ENCODE measurements around the gene SAMD4B. TPM values are rescaled to one million over a fixed set of nuclear protein-coding genes. Genes with fewer than 3 reads are reported as not detected.
"Not testable (repeated sequence)": the region's sequence is repeated elsewhere in the genome, so short reads cannot be mapped to it uniquely, and the experiment has no call there.

Gene SAMD4B
- polyA plus RNA-seq, 3 donors, result 34.3 to 79.0 (median 77.6) TPM

DNA sequence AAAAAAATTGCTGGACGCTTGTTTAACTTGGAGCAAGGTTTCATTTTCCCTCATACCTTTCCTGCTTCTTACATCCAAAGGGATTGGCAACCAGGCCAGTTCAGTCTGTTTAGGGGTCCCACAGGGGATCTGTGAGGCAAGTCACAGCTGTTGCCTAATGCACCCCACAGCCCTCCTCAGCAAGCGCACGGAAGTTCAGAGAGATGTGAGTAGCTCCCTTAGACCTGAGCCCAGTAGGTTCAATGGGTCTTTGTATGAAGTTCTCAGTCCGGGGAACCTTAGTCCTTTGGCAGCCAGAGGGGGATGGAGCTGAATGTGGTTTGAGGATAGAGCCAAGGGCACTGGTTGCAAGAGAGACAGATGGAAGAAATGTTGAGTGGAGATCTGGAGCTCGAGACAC, 13.0 kb downstream of the SAMD4B start:
- no peak overlapping the region for H3K27ac ChIP-seq (ENCODE audit: low read depth, low read length)
- WGBS, 3 donors, result 87 to 92% (median 92%) methylated on average over 5 of the region's 5 CpGs

DNA sequence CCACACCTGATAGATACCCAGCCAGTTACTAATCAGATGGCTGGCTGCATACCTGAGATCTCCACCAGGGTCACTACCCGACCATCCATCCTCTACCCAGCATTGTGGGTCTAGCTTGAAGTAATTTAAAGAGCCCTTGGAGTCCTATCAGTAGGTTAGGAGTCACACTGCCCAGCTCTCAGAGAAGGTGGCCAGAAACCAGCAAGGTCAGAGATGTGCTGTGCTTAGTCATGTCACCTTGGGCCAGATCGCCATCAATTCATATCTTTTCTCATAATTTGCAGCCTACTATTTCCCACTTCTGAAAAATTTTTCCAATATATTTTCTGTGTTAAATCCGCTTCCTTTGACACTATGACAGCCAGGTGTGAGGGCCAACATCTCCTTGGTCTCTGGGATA, 13.9 kb downstream of the SAMD4B start:
- H3K27ac ChIP-seq (ENCODE audit: low read depth, low read length), result no peak overlapping the region
- 83 to 99% (median 92%) methylated on average over 3 of the region's 3 CpGs for WGBS, 3 donors

DNA sequence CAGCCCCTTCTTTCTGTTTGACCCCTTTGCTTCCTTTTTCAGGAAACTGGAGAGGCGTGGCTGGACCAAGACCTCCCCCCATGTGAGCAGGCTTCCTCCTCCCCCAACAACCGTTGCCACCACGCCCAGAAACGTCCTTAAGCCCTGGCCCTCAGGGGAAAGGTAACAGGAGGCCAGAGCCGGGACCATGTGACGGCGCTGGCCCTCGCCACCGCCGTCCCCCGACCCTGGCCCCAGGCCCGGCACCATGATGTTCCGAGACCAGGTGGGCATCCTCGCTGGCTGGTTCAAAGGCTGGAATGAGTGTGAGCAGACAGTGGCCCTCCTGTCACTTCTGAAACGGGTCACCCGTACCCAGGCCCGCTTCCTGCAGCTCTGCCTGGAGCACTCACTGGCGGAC, 14.4 kb downstream of the SAMD4B start:
- no peak overlapping the region for H3K27ac ChIP-seq (ENCODE audit: low read depth, low read length)
- 84 to 90% (median 85%) methylated on average over 18 of the region's 18 CpGs for WGBS, 3 donors

DNA sequence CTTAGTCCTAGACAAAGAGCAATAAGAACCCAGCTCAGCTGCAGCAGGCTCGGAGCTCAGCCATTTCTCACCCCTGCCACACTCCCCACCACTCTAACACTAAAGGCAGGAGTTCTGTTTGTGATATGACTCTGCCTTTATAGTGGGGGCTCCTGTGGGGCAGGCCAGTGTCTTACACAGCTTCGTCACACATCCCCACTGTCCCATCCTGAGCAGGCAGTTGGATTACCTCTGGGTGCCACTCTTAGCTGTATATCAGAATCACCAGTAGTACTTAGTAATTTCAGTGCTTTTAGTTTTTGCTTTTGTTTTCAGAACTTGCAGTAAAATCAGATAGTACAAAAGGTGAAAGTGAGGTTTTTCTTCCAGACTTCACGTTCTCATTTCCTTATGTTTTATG, 16.8 kb downstream of the SAMD4B start:
- WGBS, 3 donors, result 89 to 94% (median 93%) methylated on average over 3 of the region's 3 CpGs
- H3K27ac ChIP-seq (ENCODE audit: low read depth, low read length), result no peak overlapping the region

DNA sequence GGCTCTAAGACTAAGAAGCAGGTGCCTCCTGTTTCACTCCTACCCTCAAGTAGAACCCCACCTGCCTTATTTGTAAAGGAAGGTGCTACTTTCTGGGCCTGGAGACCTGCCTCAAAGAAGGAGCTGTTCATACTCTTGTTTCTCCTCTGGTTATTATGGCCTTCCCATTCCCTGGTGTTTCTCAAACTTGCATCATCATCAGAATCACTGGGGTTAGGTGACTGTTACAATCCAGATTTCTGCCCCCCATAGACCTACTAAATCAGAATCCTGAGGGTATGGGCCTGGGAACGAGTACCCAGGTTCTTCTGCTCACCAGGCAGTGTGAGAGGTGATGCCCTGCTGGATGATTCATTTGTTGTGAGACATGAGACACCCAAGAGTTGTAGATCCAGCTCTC, 18.4 kb downstream of the SAMD4B start:
- 95 to 96% (median 95%) methylated on average over 1 of the region's 1 CpG for WGBS, 3 donors
- no peak overlapping the region for H3K27ac ChIP-seq (ENCODE audit: low read depth, low read length)

DNA sequence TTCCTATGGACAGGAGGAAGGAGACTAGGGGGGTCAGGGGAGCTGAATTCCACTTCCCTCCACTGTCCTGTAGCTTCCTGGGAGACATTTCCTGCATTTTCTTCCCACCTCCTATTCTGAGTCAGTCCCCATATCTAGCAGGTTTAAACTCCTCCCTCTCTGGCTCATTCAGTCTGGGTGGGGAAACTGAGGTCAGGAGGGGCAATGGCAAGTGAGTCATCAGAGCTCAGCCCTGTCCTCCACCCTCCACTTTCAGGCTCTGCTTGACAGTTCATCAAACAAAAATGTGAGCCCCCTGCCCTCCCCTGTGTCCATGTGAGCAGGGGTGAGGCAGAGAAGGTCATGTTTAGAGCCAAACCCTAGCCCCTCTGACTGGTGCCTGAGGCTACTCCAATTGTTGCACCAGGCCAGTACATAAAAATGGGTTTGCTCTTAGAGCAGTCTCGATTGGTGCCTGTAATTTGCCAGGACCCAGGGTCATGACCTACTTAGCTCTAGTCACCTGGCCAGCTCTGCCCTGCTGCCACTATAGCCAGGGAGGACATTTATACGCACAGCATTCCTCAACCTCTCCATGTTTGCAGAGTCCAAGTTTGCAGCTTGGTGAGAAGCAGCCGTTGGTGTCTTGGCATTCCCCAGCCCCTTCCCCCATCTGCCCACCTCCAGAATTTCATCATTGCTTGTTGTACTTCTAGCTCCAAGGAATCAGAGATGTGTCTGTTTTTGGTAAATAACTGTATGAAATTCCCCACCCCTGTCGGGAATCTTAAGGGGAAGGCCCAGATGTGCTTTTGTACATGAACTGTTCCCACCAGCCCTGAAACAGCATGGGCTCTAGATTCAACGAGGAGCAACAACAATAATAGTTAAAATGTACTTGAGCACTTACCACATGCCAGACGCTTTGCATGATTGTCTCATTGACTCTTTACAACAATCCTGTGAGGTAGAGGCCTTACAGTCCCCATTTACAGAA, 20.7 kb downstream of the SAMD4B start:
- H3K27ac ChIP-seq (ENCODE audit: low read depth, low read length), result no peak overlapping the region
- 57 to 66% (median 64%) methylated on average over 6 of the region's 6 CpGs for WGBS, 3 donors

DNA sequence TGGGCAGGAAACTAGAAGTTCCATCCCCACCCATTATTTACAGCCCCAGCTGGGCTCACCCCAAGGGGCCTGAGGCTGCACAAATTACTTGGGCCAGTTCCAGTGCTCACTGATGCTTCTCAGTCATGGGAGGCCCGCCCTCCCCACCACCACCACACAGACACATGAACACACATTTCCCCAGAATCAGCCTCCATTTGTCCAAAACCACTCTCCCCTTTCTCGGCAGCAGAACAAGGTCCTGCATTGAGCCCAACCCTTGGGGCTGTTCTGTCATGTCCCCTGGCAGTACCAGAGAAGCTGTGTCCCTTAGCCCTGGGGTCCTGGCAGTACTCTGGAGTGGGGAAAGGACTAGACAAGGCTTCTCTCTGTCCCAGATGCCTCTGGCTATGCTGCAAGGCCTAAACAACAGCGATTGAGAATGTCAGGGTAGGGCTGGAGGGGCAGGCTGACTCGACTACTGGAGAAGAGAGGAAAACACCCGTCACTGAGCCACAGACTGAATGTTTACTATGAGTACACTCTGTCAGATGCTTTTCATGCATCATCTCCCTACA, 21.8 kb downstream of the SAMD4B start:
- WGBS, 3 donors, result 69 to 81% (median 75%) methylated on average over 5 of the region's 5 CpGs

DNA sequence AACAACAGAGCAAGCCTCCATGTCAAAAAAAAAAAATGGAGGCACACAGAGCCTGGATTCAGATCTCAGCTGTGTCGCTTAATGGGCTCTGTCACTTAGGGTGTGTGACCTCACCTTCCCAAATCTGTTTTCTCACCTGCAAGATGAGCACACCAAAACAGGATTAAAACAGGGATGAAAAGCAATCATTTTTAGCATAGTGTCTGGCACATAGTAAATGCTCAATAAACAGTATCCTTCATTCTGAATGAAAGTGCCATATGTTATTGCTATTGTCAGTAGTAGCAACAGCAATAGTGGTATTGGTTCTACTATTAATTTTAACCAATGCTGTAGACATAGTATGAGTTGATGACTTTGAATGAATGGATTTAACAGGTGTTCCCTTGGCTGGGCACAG, 23.3 kb downstream of the SAMD4B start:
- H3K27ac ChIP-seq (ENCODE audit: low read depth, low read length), result no peak overlapping the region
- WGBS, 3 donors, result 97 to 100% (median 97%) methylated on average over 1 of the region's 1 CpG

More for the DNA sequence above, 21.8 kb downstream of the SAMD4B start:
- no peak overlapping the region for H3K27ac ChIP-seq (ENCODE audit: low read depth, low read length)

DNA sequence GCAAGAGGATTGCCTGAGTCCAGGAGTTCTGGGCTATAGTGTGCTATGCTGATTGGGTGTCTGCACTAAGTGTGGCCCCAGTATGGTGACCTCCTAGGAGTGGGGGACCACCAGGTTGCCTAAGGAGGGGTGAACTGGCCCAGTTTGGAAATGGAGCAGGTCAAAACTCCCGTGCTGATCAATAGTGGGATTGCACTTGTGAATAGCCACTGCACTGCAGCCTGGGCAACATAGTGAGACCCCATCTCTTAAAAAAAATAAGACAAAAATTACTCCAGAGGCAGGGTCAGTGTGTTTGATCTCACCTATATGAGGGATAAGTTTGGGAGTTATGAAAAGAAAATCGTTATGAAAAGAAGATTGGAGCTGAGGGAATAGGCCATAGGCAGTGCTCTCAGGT, 27.0 kb downstream of the SAMD4B start:
- WGBS, 3 donors, result 71 to 92% (median 82%) methylated on average over 2 of the region's 2 CpGs
- no peak overlapping the region for H3K27ac ChIP-seq (ENCODE audit: low read depth, low read length)

DNA sequence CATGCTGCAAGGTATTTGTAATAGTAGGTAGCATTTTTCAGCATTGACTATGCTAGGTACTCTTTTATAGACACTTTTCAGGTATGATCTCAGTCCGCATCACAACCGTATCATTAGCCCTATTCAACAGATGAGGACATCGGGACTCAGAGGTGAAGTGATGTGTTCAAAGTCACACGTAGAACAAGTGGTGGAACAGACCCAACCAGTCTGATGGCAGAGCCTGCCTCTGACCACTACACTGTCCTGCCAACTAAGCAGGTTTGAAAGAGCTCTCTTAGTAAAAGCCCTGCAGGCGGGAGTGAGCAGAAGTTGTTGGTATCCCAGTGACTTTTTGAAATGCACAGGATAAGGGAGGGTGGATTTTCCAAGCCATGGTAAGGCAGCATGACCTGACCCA, 28.5 kb downstream of the SAMD4B start:
- WGBS, 3 donors, result 85 to 94% (median 93%) methylated on average over 5 of the region's 5 CpGs
- H3K27ac ChIP-seq (ENCODE audit: low read depth, low read length), result no peak overlapping the region

DNA sequence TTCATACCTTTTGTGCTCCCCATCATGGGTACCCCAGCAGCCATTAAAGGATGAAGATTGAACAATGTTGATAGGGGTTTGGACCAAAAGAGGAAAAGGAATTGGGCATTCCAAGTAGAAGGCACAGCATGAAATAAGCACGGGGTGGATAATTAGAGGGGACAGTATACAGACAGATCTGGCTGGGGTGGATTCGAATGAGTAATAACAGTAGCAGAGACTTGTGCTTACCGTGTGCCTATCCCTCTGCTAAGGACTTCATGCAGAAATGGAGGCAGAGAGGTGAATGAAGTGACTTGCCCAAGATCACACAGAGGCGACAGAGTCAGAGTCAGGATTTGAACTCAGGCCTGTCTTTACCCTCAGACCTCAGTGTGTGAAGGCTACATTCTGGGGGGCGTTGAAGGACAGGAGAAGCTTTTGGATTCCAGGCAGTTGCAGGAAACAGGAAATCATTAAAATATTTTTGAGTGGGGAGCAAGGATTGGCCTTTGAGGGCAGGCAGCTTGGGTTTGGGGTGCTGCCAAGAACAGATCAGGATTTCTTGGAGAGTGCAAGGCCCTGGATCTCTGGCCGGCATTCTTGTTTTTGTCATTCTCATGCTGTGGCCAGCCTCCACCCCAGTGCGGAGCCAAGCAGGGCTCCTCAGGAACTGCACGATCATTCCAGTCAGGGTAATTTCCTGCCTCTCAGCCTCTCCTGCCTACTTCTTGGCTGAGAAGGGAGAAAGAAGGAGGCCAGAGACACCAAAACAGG, 30.0 kb downstream of the SAMD4B start:
- H3K27ac ChIP-seq (ENCODE audit: low read depth, low read length), result peak overlapping the region; percentile 86
- 41 to 55% (median 43%) methylated on average over 8 of the region's 8 CpGs for WGBS, 3 donors

DNA sequence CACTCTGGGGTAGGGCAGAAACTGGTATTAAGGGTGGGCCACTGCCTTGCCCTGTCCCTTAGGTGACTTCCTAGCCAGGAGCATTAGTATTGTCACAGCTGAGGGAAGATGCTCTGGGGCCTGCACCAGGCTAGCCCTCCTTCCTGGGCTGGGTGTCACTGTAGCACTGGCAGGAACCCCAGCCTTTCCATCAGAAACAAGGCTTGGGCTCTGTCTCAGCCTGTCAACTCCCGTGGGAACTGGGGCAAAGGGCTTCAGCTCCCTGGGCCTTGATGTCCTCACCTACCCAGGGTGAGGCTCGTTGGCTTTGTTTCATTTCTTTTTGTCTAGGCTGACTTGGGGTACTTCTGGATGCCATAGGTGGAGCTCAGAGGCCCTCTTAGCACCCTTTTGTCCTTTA, 30.7 kb downstream of the SAMD4B start:
- peak overlapping the region; percentile 86 for H3K27ac ChIP-seq (ENCODE audit: low read depth, low read length)
- 41 to 62% (median 60%) methylated on average over 2 of the region's 2 CpGs for WGBS, 3 donors

DNA sequence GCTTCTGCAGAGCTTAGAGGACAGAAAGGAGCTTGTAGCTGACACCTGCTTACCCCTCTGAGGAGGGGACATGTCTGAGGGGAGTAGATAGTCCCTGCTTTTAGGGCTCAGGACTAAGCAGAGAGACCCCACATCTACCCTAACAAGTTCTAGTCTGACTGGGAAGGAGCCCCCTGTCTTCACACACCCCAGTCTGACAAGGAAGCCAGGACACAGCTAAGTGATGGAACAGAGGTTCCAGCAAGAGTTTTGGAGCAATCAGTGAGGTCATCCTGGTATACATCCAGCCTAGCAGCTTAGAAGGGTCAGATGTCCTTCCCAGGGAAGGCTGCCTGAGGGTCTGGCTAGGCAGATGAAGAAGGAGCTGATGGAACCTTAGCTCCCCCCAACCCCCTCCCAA, 33.7 kb downstream of the SAMD4B start:
- H3K27ac ChIP-seq (ENCODE audit: low read depth, low read length), result no peak overlapping the region

DNA sequence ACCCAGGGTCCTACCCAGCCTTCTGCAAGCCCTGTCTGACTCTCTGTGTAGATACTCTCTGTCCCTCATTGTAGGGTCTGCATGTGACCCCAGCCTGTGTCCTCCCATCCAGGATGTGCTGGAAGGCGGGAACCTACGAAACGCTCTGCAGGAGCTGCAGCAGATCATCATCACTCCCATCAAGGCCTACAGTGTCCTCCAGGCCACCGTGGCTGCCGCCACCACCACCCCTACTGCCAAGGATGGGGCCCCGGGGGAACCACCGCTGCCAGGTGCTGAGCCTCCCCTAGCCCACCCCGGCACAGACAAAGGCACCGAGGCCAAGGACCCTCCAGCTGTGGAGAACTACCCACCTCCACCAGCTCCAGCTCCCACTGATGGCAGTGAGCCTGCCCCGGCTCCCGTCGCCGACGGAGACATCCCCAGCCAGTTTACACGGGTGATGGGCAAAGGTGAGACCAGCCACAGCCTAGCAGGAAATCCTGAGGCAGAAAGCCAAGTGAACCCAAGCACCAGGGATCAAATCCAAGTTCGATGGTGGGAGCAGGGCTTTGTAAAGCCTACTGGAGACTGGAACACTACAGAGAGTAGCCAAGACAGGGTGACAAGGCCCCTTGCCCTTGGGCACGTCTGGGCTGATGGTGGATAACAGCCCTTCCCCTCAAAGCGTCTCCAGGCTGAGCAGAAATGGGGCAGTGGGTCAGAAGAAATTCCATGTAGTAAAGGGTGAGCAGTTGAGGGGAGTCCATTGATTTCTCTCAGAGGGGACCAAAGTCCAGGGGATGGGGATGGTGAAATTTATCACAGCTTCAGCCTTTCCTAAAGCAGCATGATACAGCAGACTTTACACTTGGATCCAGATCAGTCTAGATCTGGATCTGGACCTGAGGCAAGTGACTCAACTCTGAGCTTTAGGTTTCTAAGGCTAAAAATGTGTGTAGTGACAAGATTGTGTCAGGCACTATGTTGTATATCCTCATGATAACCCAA, 35.4 kb downstream of the SAMD4B start:
- 72 to 93% (median 78%) methylated on average over 18 of the region's 18 CpGs for WGBS, 3 donors
- H3K27ac ChIP-seq (ENCODE audit: low read depth, low read length), result no peak overlapping the region

DNA sequence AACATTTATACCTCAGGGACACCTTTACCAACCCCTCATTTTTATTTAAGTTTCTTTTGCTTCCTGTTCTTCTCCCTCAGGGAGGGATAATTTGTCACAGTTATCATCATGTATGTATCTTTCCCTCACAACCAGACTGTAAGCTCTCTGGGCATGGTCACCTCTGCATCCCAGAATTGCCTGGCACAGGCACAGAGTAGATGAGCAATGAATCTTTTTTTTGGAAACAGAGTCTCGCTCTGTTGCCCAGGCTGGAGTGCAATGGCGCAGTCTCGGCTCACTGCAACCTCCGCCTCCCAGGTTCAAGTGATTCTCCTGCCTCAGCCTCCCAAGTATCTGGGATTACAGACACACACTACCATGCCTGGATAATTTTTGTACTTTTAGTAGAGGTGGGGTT, 37.1 kb downstream of the SAMD4B start:
- H3K27ac ChIP-seq (ENCODE audit: low read depth, low read length), result not testable (repeated sequence)
- 95 to 100% (median 97%) methylated on average over 4 of the region's 4 CpGs for WGBS, 3 donors

DNA sequence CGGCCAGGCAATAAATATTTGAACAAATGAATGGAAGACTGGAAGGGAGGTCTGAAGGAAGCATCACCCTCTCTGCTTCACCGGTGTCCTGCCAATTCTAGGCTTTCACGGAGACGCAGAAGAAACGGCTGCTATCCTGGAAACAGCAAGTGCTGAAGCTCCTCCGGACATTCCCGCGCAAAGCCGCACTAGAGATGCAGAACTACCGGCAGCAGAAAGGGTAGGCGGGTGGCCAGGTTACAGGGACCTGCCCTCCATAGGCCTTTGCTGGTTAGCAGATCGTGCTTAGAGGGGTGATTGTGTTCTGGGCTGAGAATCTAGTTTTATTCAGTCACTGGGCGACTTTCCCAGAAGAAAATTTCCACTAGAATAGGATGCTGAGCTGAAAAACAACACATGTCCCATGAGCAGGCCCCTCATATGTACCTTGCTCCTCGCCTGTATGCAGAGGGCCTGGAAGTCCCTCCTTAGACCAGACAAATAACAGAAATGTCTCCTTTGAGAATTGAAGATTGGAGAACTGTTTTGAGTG, 37.7 kb downstream of the SAMD4B start:
- H3K27ac ChIP-seq (ENCODE audit: low read depth, low read length), result no peak overlapping the region
- 82 to 93% (median 85%) methylated on average over 14 of the region's 14 CpGs for WGBS, 3 donors

DNA sequence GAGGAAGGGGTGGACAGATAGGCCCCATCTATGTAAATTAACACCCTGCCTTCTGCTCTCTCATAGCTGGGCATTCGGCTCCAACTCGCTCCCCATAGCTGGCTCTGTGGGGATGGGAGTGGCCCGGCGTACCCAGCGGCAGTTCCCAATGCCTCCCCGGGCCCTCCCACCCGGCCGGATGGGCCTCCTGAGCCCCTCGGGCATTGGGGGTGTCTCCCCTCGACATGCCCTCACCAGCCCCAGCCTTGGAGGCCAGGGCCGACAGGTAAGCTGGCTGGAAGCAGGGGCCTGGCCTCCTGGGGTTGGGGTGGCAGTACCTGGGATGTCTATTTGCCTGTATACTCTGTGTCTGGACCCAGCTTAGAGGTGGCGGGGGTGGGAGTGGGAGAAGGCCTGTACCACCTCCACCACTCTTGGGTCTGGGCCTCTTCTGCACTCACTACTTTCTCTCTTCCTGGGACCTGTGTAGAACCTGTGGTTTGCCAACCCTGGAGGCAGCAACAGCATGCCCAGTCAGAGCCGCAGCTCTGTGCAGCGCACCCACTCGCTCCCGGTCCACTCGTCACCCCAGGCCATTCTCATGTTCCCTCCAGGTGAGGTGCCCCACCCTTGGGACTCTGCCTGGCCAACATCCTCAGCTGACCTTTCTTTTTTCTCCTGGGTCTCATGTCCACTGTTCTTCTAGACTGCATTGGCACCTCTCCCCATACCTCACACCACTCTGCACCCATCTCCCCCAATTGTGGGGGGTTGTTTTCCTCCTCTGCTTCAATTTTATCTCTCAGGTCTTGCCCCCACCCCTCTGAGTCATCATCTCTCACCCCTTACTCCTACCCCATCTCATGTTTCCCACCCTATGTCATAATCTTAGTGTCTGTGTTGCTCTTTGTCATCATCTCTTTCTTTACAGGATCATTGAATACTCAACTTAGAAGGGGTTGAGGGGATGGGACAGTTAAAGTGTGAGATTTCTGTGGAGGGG, 38.6 kb downstream of the SAMD4B start:
- 91 to 94% (median 93%) methylated on average over 16 to 17 of the region's 17 CpGs for WGBS, 3 donors
- H3K27ac ChIP-seq (ENCODE audit: low read depth, low read length), result no peak overlapping the region

All from adipose tissue (tissue), 3 donors.